ENCODE measurements around the gene CCDC51.

GRCh38 chr3:48404440-48405342, 35.2 kb downstream of the CCDC51 start:
- TF ChIP-seq CTCF (IDR thresholded peaks at IDR 0.05; ENCODE audit: poor library complexity, severe bottlenecking) (no peak), POLR2AphosphoS5 (IDR thresholded peaks at IDR 0.05) (no peak), EP300 (conservative IDR thresholded peaks at IDR 0.05; ENCODE audit: poor library complexity, severe bottlenecking) (no peak)
